ENCODE results near the gene PLEKHJ1. TPM values are rescaled to one million over a fixed set of nuclear protein-coding genes. Genes with fewer than 3 reads are reported as not detected.
"Not testable (repeated sequence)": the region's sequence is repeated elsewhere in the genome, so short reads cannot be mapped to it uniquely, and the experiment has no call there.

Gene PLEKHJ1
- total RNA-seq, 1 donor from 2014 or later: 61.6 TPM

- DNase-seq (ENCODE audit: low read depth in 2 of 2): not testable (repeated sequence)
Observed at GRCh38 chr19:2200624-2201294, 35.4 kb downstream of the PLEKHJ1 start.

GRCh38 chr19:2199861-2200623 is 36.1 kb downstream of the PLEKHJ1 start:
- no peak for DNase-seq (ENCODE audit: low read depth in 2 of 2)

GRCh38 chr19:2199215-2199614 is 36.9 kb downstream of the PLEKHJ1 start:
- peak in 1 of 2 donors; percentile 5 for DNase-seq (ENCODE audit: low read depth in 2 of 2)

GRCh38 chr19:2198317-2198716 is 37.8 kb downstream of the PLEKHJ1 start:
- no peak for DNase-seq (ENCODE audit: low read depth in 2 of 2)

- no peak for DNase-seq (ENCODE audit: low read depth in 2 of 2)
Observed at GRCh38 chr19:2197270-2197669, 38.9 kb downstream of the PLEKHJ1 start.

- DNase-seq (ENCODE audit: low read depth in 2 of 2): no peak
Observed at GRCh38 chr19:2195914-2196313, 40.2 kb downstream of the PLEKHJ1 start.

GRCh38 chr19:2195361-2195760 is 40.8 kb downstream of the PLEKHJ1 start:
- no peak for DNase-seq (ENCODE audit: low read depth in 2 of 2)

- DNase-seq (ENCODE audit: low read depth in 2 of 2): no peak
Observed at GRCh38 chr19:2194513-2195078, 41.5 kb downstream of the PLEKHJ1 start.

- no peak for DNase-seq (ENCODE audit: low read depth in 2 of 2)
Observed at GRCh38 chr19:2193807-2194206, 42.3 kb downstream of the PLEKHJ1 start.

- DNase-seq (ENCODE audit: low read depth in 2 of 2): no peak
Observed at GRCh38 chr19:2192862-2193261, 43.3 kb downstream of the PLEKHJ1 start.

GRCh38 chr19:2191456-2192310 is 44.4 kb downstream of the PLEKHJ1 start:
- no peak for DNase-seq (ENCODE audit: low read depth in 2 of 2)

GRCh38 chr19:2190848-2191455 is 45.2 kb downstream of the PLEKHJ1 start:
- DNase-seq (ENCODE audit: low read depth in 2 of 2): no peak

- DNase-seq (ENCODE audit: low read depth in 2 of 2): no peak
Observed at GRCh38 chr19:2189880-2190279, 46.2 kb downstream of the PLEKHJ1 start.

GRCh38 chr19:2188708-2189385 is 47.3 kb downstream of the PLEKHJ1 start:
- DNase-seq (ENCODE audit: low read depth in 2 of 2): no peak

GRCh38 chr19:2187159-2187558 is 49.0 kb downstream of the PLEKHJ1 start:
- DNase-seq (ENCODE audit: low read depth in 2 of 2): no peak

- peak; percentile 85 to 87 for DNase-seq (ENCODE audit: low read depth in 2 of 2)
Observed at GRCh38 chr19:2186071-2186846, 49.9 kb downstream of the PLEKHJ1 start.

GRCh38 chr19:2185734-2186070 is 50.4 kb downstream of the PLEKHJ1 start:
- DNase-seq (ENCODE audit: low read depth in 2 of 2): no peak

- no peak for DNase-seq (ENCODE audit: low read depth in 2 of 2)
Observed at GRCh38 chr19:2184422-2184975, 51.6 kb downstream of the PLEKHJ1 start.

All from dermis microvascular lymphatic vessel endothelial cell (primary cell).